ENCODE measurements around the gene DEGS2. TPM values are rescaled to one million over a fixed set of nuclear protein-coding genes. Genes with fewer than 3 reads are reported as not detected.

The DEGS2 gene
- total and polyA plus RNA-seq, 2 experiments from 2014 or later = 1.4 TPM; not detected in 1

DNA sequence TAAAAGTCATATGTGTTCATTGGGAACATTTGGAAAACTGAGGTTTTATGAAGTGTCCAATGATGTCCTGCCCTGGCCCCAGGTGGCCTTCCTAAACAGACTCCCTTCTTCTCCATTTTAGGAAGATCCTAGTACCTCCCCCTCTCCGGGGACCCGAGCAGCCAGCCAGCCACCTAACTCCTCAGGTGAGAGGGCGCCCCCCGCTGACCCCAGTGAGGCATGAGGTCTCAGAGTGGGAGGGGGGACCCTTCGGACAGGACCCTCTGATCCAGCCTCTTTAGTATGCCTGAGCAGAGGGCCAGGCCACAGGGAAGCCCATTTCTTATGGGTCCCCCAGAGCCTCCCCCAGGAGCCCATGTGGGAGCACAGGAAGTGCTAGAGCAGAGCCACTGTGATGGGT, 23.7 kb downstream of the DEGS2 start:
- H3F3A ChIP-seq (ENCODE audit: insufficient read depth) = peaks cover 21% of the 10 kb centered on the region

DNA sequence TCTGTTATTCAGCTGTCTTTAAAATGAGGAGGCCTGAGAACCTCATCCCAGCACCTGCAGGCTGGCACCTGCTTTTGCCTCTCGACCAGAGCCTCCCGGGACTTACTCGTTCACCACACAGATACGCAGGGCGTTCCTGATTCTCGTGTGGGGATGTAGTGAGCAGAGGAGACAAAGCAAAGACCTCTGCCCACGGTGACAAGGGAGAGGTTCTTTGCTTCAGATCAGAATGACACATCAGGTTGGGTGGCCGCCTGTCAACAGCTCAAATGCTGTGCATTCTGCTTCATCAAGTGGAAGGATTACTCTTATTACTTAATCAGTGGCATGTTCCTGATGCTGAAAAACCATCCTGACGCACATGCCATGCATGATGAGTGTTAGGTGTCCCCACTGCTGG, 24.4 kb downstream of the DEGS2 start:
- no peak overlapping the region for H3K4me3 ChIP-seq
- WGBS, 2 experiments (ENCODE audit: low coverage in 1 of 2, low lambda C conversion rate in 2 of 2, missing lambda C conversion rate in 2 of 2) = 92 to 93% methylated on average over 9 of the region's 9 CpGs
- no peaks in the 10 kb centered on the region for H3K9me2 ChIP-seq (ENCODE audit: insufficient read depth)
- no peak for DNase-seq
- no peaks in the 10 kb centered on the region for H3K9me3 ChIP-seq (ENCODE audit: low read depth)
- peaks cover 22% of the 10 kb centered on the region for H3F3A ChIP-seq (ENCODE audit: insufficient read depth)
- no peak overlapping the region for H2AFZ ChIP-seq
- H3K4me2 ChIP-seq (ENCODE audit: unreplicated experiment) = no peak overlapping the region
- H3K79me2 ChIP-seq (ENCODE audit: insufficient read depth) = no peaks in the 10 kb centered on the region
- H3K27ac ChIP-seq = no peak overlapping the region
- H3K9ac ChIP-seq = no peak overlapping the region
- no peaks in the 10 kb centered on the region for H4K20me1 ChIP-seq (ENCODE audit: insufficient read depth)
- no peak for TF ChIP-seq EZH2phosphoT487 (IDR thresholded peaks at IDR 0.05; ENCODE audit: insufficient read depth, low read depth)
- TF ChIP-seq EZH2 (IDR thresholded peaks at IDR 0.05; ENCODE audit: insufficient read depth, poor library complexity, severe bottlenecking) = no peak
- peaks cover 26% of the 10 kb centered on the region for H3K4me1 ChIP-seq (ENCODE audit: insufficient read depth)
- H3K27me3 ChIP-seq (replicated peaks; ENCODE audit: insufficient read depth) = no peaks in the 10 kb centered on the region
- in situ Hi-C loops (cut with MboI) = no loop called here
- no peaks in the 10 kb centered on the region for H3K36me3 ChIP-seq (ENCODE audit: low read depth)

More for the DNA sequence above, 23.7 kb downstream of the DEGS2 start:
- Histone ChIP-seq H3K36me3 (ENCODE audit: low read depth) (no peaks in the 10 kb centered on the region), H3K9ac (no peak overlapping the region), H3K9me2 (ENCODE audit: insufficient read depth) (no peaks in the 10 kb centered on the region), H4K20me1 (ENCODE audit: insufficient read depth) (no peaks in the 10 kb centered on the region), H3K4me1 (ENCODE audit: insufficient read depth) (peaks cover 26% of the 10 kb centered on the region), H3K4me3 (no peak overlapping the region), H3K79me2 (ENCODE audit: insufficient read depth) (no peaks in the 10 kb centered on the region), H3K4me2 (ENCODE audit: unreplicated experiment) (no peak overlapping the region), H2AFZ (no peak overlapping the region), H3K27ac (no peak overlapping the region), H3K27me3 (replicated peaks; ENCODE audit: insufficient read depth) (no peaks in the 10 kb centered on the region), H3K9me3 (ENCODE audit: low read depth) (no peaks in the 10 kb centered on the region)
- TF ChIP-seq EZH2 (IDR thresholded peaks at IDR 0.05; ENCODE audit: insufficient read depth, poor library complexity, severe bottlenecking) (no peak), EZH2phosphoT487 (IDR thresholded peaks at IDR 0.05; ENCODE audit: insufficient read depth, low read depth) (no peak)
- WGBS, 2 experiments (ENCODE audit: low coverage in 1 of 2, low lambda C conversion rate in 2 of 2, missing lambda C conversion rate in 2 of 2) = 91 to 98% methylated on average over 5 of the region's 5 CpGs
- in situ Hi-C loops (cut with MboI) = no loop called here
- no peak for DNase-seq

GRCh38 chr14:100134586-100134985, 24.9 kb downstream of the DEGS2 start:
- peaks cover 26% of the 10 kb centered on the region for H3K4me1 ChIP-seq (ENCODE audit: insufficient read depth)
- in situ Hi-C loops (cut with MboI) = no loop called here
- 97 to 99% methylated on average over 8 of the region's 8 CpGs for WGBS, 2 experiments (ENCODE audit: low coverage in 1 of 2, low lambda C conversion rate in 2 of 2, missing lambda C conversion rate in 2 of 2)

GRCh38 chr14:100132903-100133510, 26.4 kb downstream of the DEGS2 start:
- no peaks in the 10 kb centered on the region for H3K9me3 ChIP-seq (ENCODE audit: low read depth)
- H3K27ac ChIP-seq = peak overlapping the region; percentile 98
- peak overlapping the region; percentile 85 for H3K9ac ChIP-seq
- no peak overlapping the region for H3K4me3 ChIP-seq
- peak overlapping the region; percentile 69; the same call in 1 of the 2 replicates for H2AFZ ChIP-seq
- DNase-seq = peak; percentile 61
- H3K9me2 ChIP-seq (ENCODE audit: insufficient read depth) = no peaks in the 10 kb centered on the region
- peaks cover 35% of the 10 kb centered on the region for H3K4me1 ChIP-seq (ENCODE audit: insufficient read depth)
- in situ Hi-C loops (cut with MboI) = no loop called here
- WGBS, 2 experiments (ENCODE audit: low coverage in 1 of 2, low lambda C conversion rate in 2 of 2, missing lambda C conversion rate in 2 of 2) = 37 to 40% methylated on average over 11 to 12 of the region's 12 CpGs
- H4K20me1 ChIP-seq (ENCODE audit: insufficient read depth) = no peaks in the 10 kb centered on the region
- TF ChIP-seq EZH2 (IDR thresholded peaks at IDR 0.05; ENCODE audit: insufficient read depth, poor library complexity, severe bottlenecking) (no peak), EZH2phosphoT487 (IDR thresholded peaks at IDR 0.05; ENCODE audit: insufficient read depth, low read depth) (no peak)
- peak overlapping the region; percentile 36 for H3K4me2 ChIP-seq (ENCODE audit: unreplicated experiment)
- no peaks in the 10 kb centered on the region for H3K79me2 ChIP-seq (ENCODE audit: insufficient read depth)
- no peaks in the 10 kb centered on the region for H3K36me3 ChIP-seq (ENCODE audit: low read depth)
- no peaks in the 10 kb centered on the region for H3K27me3 ChIP-seq (replicated peaks; ENCODE audit: insufficient read depth)
- peaks cover 22% of the 10 kb centered on the region for H3F3A ChIP-seq (ENCODE audit: insufficient read depth)

More at GRCh38 chr14:100134586-100134985, 24.9 kb downstream of the DEGS2 start:
- Histone ChIP-seq H3K27me3 (replicated peaks; ENCODE audit: insufficient read depth) (no peaks in the 10 kb centered on the region), H3K9me3 (ENCODE audit: low read depth) (no peaks in the 10 kb centered on the region), H3F3A (ENCODE audit: insufficient read depth) (peaks cover 22% of the 10 kb centered on the region), H3K9me2 (ENCODE audit: insufficient read depth) (no peaks in the 10 kb centered on the region), H2AFZ (no peak overlapping the region), H3K4me2 (ENCODE audit: unreplicated experiment) (no peak overlapping the region), H3K36me3 (ENCODE audit: low read depth) (no peaks in the 10 kb centered on the region), H3K27ac (no peak overlapping the region), H3K9ac (no peak overlapping the region), H3K4me3 (no peak overlapping the region), H3K79me2 (ENCODE audit: insufficient read depth) (no peaks in the 10 kb centered on the region), H4K20me1 (ENCODE audit: insufficient read depth) (no peaks in the 10 kb centered on the region)
- TF ChIP-seq EZH2phosphoT487 (IDR thresholded peaks at IDR 0.05; ENCODE audit: insufficient read depth, low read depth) (no peak), EZH2 (IDR thresholded peaks at IDR 0.05; ENCODE audit: insufficient read depth, poor library complexity, severe bottlenecking) (no peak)
- DNase-seq = no peak
